Mucosa of descending colon (tissue), 3 donors: ENCODE measurements around the gene ELK1. TPM values are rescaled to one million over a fixed set of nuclear protein-coding genes. Genes with fewer than 3 reads are reported as not detected.

ENCODE experiments used
- ATAC-seq: fragments of 200-7000 bp; cut with Tn5 transposase; one replicate; pipeline ENCODE4 v1.9.1; 2020; ENCODE audit warnings: mild to moderate bottlenecking, moderate library complexity
- DNase-seq, 3 donors: peaks; one replicate each; pipeline ENCODE4 v3.0.0-alpha.2; 2020
- H3K36me3 ChIP-seq: fragments of 200-600 bp; one replicate; pipeline ENCODE4 v1.8.0; 2021; ENCODE audit warnings: low read depth, mild to moderate bottlenecking
- H3K4me1 ChIP-seq: fragments of 200-600 bp; one replicate; pipeline ENCODE4 v1.8.0; 2021; ENCODE audit warnings: low read depth, mild to moderate bottlenecking
- H3K4me3 ChIP-seq: fragments of 200-600 bp; one replicate; pipeline ENCODE4 v1.8.0; 2021; ENCODE audit warnings: mild to moderate bottlenecking
- H3K9me3 ChIP-seq: fragments of 200-600 bp; one replicate; pipeline ENCODE4 v1.8.0; 2021; ENCODE audit warnings: mild to moderate bottlenecking
- CTCF ChIP-seq: fragments of 200-600 bp; IDR thresholded peaks from one replicate; pipeline ENCODE4 v1.8.0; 2022; ENCODE audit warnings: antibody characterized with exemption, mild to moderate bottlenecking
- intact Hi-C, 2 donors: fragments of 100-400 bp; cut with DNase I in 1 of 2; cut with micrococcal nuclease in 1 of 2; formaldehyde crosslinking; loops; one replicate each; pipeline versions ENCODE4 v1.11.0 to v1.11.1; 2022; cut with DNase I, micrococcal nuclease
- total RNA-seq, 3 donors: library from RNA; stranded (reverse); fragmentation: NEBNext Ultra II Directional in 2 of 3; extraction: Animal tissue kit (Norgen Biotek cat#: 25700) in 2 of 3; gene quantifications; one replicate each; pipeline versions ENCODE4 v1.2.1 to v1.2.4, GENCODE V29; 2021 to 2023
- donor health status: DM: no; HTN: no; CAD: no; lungs with moderate emphysema.
- donor health status: DM: no; HTN: no; CAD: no.
- donor health status: DM: no; HTN: yes; CAD: no.

The ELK1 gene
- total RNA-seq, 3 donors from 2014 or later = 24.5 to 28.2 (median 25.8) TPM

- H3K4me3 ChIP-seq = no peak overlapping the region
- TF ChIP-seq CTCF = no peak
- ATAC-seq (no peak), DNase-seq (no peak)
- no peaks in the 10 kb centered on the region for H3K9me3 ChIP-seq
- no peaks in the 10 kb centered on the region for H3K36me3 ChIP-seq
- H3K4me1 ChIP-seq = no peaks in the 10 kb centered on the region
- intact Hi-C loops = no loop called here
These were observed 35.7 kb downstream of the ELK1 start for GRCh38 chrX:47614618-47615017.

- no peak for TF ChIP-seq CTCF
- intact Hi-C loops = no loop called here
- no peak for ATAC-seq
- H3K36me3 ChIP-seq = no peaks in the 10 kb centered on the region
- no peak for DNase-seq
- H3K4me3 ChIP-seq = no peak overlapping the region
- no peaks in the 10 kb centered on the region for H3K9me3 ChIP-seq
- H3K4me1 ChIP-seq = no peaks in the 10 kb centered on the region
These were observed 37.3 kb downstream of the ELK1 start for GRCh38 chrX:47613082-47613481.

GRCh38 chrX:47612418-47612817, 37.9 kb downstream of the ELK1 start:
- Histone ChIP-seq H3K9me3 (no peaks in the 10 kb centered on the region), H3K36me3 (no peaks in the 10 kb centered on the region), H3K4me1 (no peaks in the 10 kb centered on the region), H3K4me3 (no peak overlapping the region)
- TF ChIP-seq CTCF = no peak
- intact Hi-C loops = no loop called here
- no peak for DNase-seq
- no peak for ATAC-seq

GRCh38 chrX:47611926-47612325, 38.4 kb downstream of the ELK1 start:
- TF ChIP-seq CTCF = no peak
- intact Hi-C loops = no loop called here
- ATAC-seq (no peak), DNase-seq (no peak)
- H3K36me3 ChIP-seq = no peaks in the 10 kb centered on the region
- no peaks in the 10 kb centered on the region for H3K9me3 ChIP-seq
- H3K4me1 ChIP-seq = no peaks in the 10 kb centered on the region
- no peak overlapping the region for H3K4me3 ChIP-seq

GRCh38 chrX:47611489-47611888, 38.9 kb downstream of the ELK1 start:
- ATAC-seq (no peak), DNase-seq (no peak)
- no peaks in the 10 kb centered on the region for H3K4me1 ChIP-seq
- H3K4me3 ChIP-seq = no peak overlapping the region
- no peaks in the 10 kb centered on the region for H3K36me3 ChIP-seq
- H3K9me3 ChIP-seq = no peaks in the 10 kb centered on the region
- intact Hi-C loops = no loop called here
- TF ChIP-seq CTCF = no peak

- intact Hi-C loops = no loop called here
- DNase-seq = no peak
- no peak for TF ChIP-seq CTCF
- no peaks in the 10 kb centered on the region for H3K9me3 ChIP-seq
- H3K4me1 ChIP-seq = no peaks in the 10 kb centered on the region
- H3K36me3 ChIP-seq = no peaks in the 10 kb centered on the region
- ATAC-seq = no peak
- no peak overlapping the region for H3K4me3 ChIP-seq
These were observed 39.9 kb downstream of the ELK1 start for GRCh38 chrX:47610511-47610910.
